GM12878 (cell line): ENCODE data around the gene RTEL1. TPM values are rescaled to one million over a fixed set of nuclear protein-coding genes. Genes with fewer than 3 reads are reported as not detected.

Source experiments
- ATAC-seq: fragments of 200-7000 bp; cut with Tn5 transposase; 3 replicates; pipeline ENCODE4 v1.9.1; 2020; ENCODE audit warnings: mild to moderate bottlenecking, moderate library complexity
- BruUV-seq: library from RNA; stranded (reverse); fragments of 400-500 nt; replicated peaks from 2 replicates; lab custom pipeline; 2021; lab: Mats Ljungman, UMichigan
- CTCF ChIA-PET: fragments of 300-600 bp; sonication (Branson Sonifier 250); formaldehyde crosslinking; extraction: SDS; loops from one replicate; lab custom pipeline; 2021; ENCODE audit warnings: inconsistent platforms; lab: Yijun Ruan, JAX
- POLR2A ChIA-PET: fragments of 350-600 bp; formaldehyde crosslinking; extraction: SDS; loops from one replicate; lab custom pipeline; 2021; ENCODE audit warnings: inconsistent platforms; lab: Charles Lee
- RAD21 ChIA-PET: fragments of 300-600 bp; sonication (Branson Sonifier 250); formaldehyde crosslinking; loops from one replicate; lab custom pipeline; 2023; ENCODE audit warnings: antibody characterized with exemption; ENCODE audit not compliant: unreplicated experiment; lab: Charles Lee
- SMC1A ChIA-PET: fragments of 300-600 bp; sonication (Branson Sonifier 250); formaldehyde crosslinking; loops from one replicate; lab custom pipeline; 2023; ENCODE audit not compliant: unreplicated experiment, uncharacterized antibody; lab: Charles Lee
- DNase-seq: peaks from one replicate; pipeline ENCODE4 v3.0.0-alpha.2; 2011; ENCODE audit warnings: low read depth, low spot score
- FAIRE-seq: peaks from 3 replicates; lab custom pipeline; 2011; peaks lifted over from hg19 to GRCh38; lab: Jason Lieb, UNC
- H2AFZ ChIP-seq: 2 replicates; pipeline ENCODE4 v1.6.0; 2011; ENCODE audit warnings: low read depth, low read length, control low read depth; ENCODE audit not compliant: control insufficient read depth
- H3K27ac ChIP-seq: 2 replicates; pipeline ENCODE4 v1.5.1; 2011; ENCODE audit warnings: control low read depth; ENCODE audit not compliant: control insufficient read depth, insufficient read depth
- H3K27me3 ChIP-seq, 2 experiments: replicated peaks in 1 of 2; 2 replicates each; pipeline versions ENCODE4 v1.6.0 to v1.6.1; 2011; ENCODE audit warnings: low read length in 1 of 2; ENCODE audit not compliant: control insufficient read depth in 2 of 2, insufficient read depth in 2 of 2
- H3K36me3 ChIP-seq, 2 experiments: 2 replicates each; pipeline ENCODE4 v1.5.1; 2011; ENCODE audit warnings: low read length in 1 of 2; ENCODE audit not compliant: control insufficient read depth in 2 of 2, insufficient read depth in 2 of 2
- H3K4me1 ChIP-seq: 2 replicates; pipeline ENCODE4 v1.6.1; 2011; ENCODE audit warnings: mild to moderate bottlenecking, low read length, moderate library complexity, mixed read lengths; ENCODE audit not compliant: control insufficient read depth, insufficient read depth
- H3K4me2 ChIP-seq: 2 replicates; pipeline ENCODE4 v1.6.0; 2011; ENCODE audit warnings: control low read depth; ENCODE audit not compliant: control insufficient read depth, insufficient read depth
- H3K4me3 ChIP-seq: fragments of 200-600 bp; sonication (generic); 2 replicates; pipeline ENCODE4 v1.5.1; 2016
- H3K79me2 ChIP-seq: 2 replicates; pipeline ENCODE4 v1.6.0; 2011; ENCODE audit warnings: low read length; ENCODE audit not compliant: control insufficient read depth, insufficient read depth
- H3K9ac ChIP-seq: 2 replicates; pipeline ENCODE4 v1.8.0; 2011; ENCODE audit warnings: low read length, control low read depth, mixed read lengths; ENCODE audit not compliant: control insufficient read depth, insufficient read depth
- H3K9me3 ChIP-seq: replicated peaks from 3 replicates; pipeline ENCODE4 v1.5.1; 2011; ENCODE audit warnings: mild to moderate bottlenecking, low read length; ENCODE audit not compliant: control insufficient read depth, insufficient read depth
- H4K20me1 ChIP-seq: 2 replicates; pipeline ENCODE4 v1.6.0; 2011; ENCODE audit not compliant: control insufficient read depth, insufficient read depth
- ASH2L ChIP-seq: fragments of 300-600, 200-600 bp; sonication (generic); IDR thresholded peaks from 2 replicates; pipeline ENCODE4 v1.6.1; 2017; ENCODE audit warnings: low read depth, mild to moderate bottlenecking, borderline replicate concordance
- E4F1 ChIP-seq: fragments of 450-650 bp; IDR thresholded peaks from 2 replicates; pipeline ENCODE4 v1.6.1; 2018; ENCODE audit warnings: borderline replicate concordance, mild to moderate bottlenecking; ENCODE audit not compliant: partially characterized antibody
- EGR1 ChIP-seq, 2 experiments: IDR thresholded peaks; 1 replicate in 1 of 2; 2 replicates in 1 of 2; pipeline ENCODE4 v1.6.1; 2011 to 2012; ENCODE audit warnings: low read depth in 2 of 2, low read length in 2 of 2, borderline replicate concordance in 1 of 2, mild to moderate bottlenecking in 1 of 2, moderate library complexity in 1 of 2
- FOXM1 ChIP-seq: IDR thresholded peaks from 2 replicates; pipeline ENCODE4 v1.6.1; 2012; ENCODE audit warnings: low read depth, mild to moderate bottlenecking, inconsistent platforms, low read length, moderate library complexity
- HDAC6 ChIP-seq: fragments of 200-600 bp; sonication (generic); IDR thresholded peaks from one replicate; pipeline ENCODE4 v1.8.0; 2017; ENCODE audit warnings: antibody characterized with exemption; ENCODE audit not compliant: unreplicated experiment
- JUND ChIP-seq: IDR thresholded peaks from 2 replicates; pipeline ENCODE4 v1.6.1; 2012; ENCODE audit warnings: low read depth, mild to moderate bottlenecking, low read length, improper control_type of control experiment, moderate library complexity
- KDM1A ChIP-seq: fragments of 200-600 bp; sonication (generic); IDR thresholded peaks from 2 replicates; pipeline ENCODE4 v1.6.1; 2016; ENCODE audit warnings: borderline replicate concordance
- KLF5 ChIP-seq: fragments of 450-650 bp; IDR thresholded peaks from 2 replicates; pipeline ENCODE4 v1.6.1; 2014; ENCODE audit warnings: mild to moderate bottlenecking; ENCODE audit not compliant: partially characterized antibody
- MXI1 ChIP-seq: fragments of 150-350 bp; IDR thresholded peaks from 2 replicates; pipeline ENCODE4 v1.6.1; 2011; ENCODE audit warnings: low read depth, mild to moderate bottlenecking, inconsistent platforms, low read length, improper control_type of control experiment
- MYB ChIP-seq: fragments of 150-350 bp; IDR thresholded peaks from 2 replicates; pipeline ENCODE4 v1.6.1; 2014; ENCODE audit warnings: mild to moderate bottlenecking, low read depth, low read length, borderline replicate concordance
- PKNOX1 ChIP-seq: fragments of 450-650 bp; IDR thresholded peaks from 2 replicates; pipeline ENCODE4 v1.6.1; 2016; ENCODE audit warnings: mild to moderate bottlenecking
- TAF1 ChIP-seq: IDR thresholded peaks from 2 replicates; pipeline ENCODE4 v1.6.1; 2011; ENCODE audit warnings: mild to moderate bottlenecking, low read depth, low read length, borderline replicate concordance
- YBX1 ChIP-seq: fragments of 450-650 bp; IDR thresholded peaks from 2 replicates; pipeline ENCODE4 v1.6.1; 2016; ENCODE audit warnings: antibody characterized with exemption
- ZBED1 ChIP-seq: IDR thresholded peaks from 2 replicates; pipeline ENCODE4 v1.6.1; 2016; ENCODE audit warnings: borderline replicate concordance
- ZNF274 ChIP-seq: IDR thresholded peaks from one replicate; pipeline ENCODE4 v1.8.0; 2011; ENCODE audit not compliant: insufficient read length, insufficient read depth
- WGBS: methylation state at CpG from one replicate; pipeline ENCODE4 v1.1.6; 2016; ENCODE audit warnings: low lambda C conversion rate; ENCODE audit not compliant: insufficient replicate concordance, insufficient coverage; ENCODE audit errors: missing lambda C conversion rate; 5-methylcytosine and 5-hydroxymethylcytosine counted together
- in situ Hi-C: fragments of 300-500 bp; cut with MboI; formaldehyde crosslinking; loops from 9 replicates; pipeline ENCODE4 v1.14.3; 2018; ENCODE audit warnings: mixed read lengths
- intact Hi-C: fragments of 100-400 bp; cut with micrococcal nuclease; formaldehyde crosslinking; loops from one replicate; pipeline ENCODE4 v1.14.2; 2022; ENCODE audit not compliant: unreplicated experiment
- polyA plus RNA-seq, 11 experiments: library from polyadenylated mRNA; depleted of rRNA in 4 of 11; unstranded in 6 of 11; stranded (reverse) in 5 of 11; fragments of >200 nt; fragmentation: Nextera tagmentation in 4 of 11; fragmentation: Illumina TruSeq in 1 of 11; extraction: Ambion mirVana in 4 of 11; extraction: Trizol in 1 of 11; gene quantifications; 1 replicate in 1 of 11; 2 replicates in 10 of 11; pipeline versions ENCODE4 v1.2.1 to v1.2.3, GENCODE V29; 2011 to 2016; ENCODE audit warnings: inconsistent platforms in 2 of 11, missing spikeins in 2 of 11, low read depth in 1 of 11
- total RNA-seq, 4 experiments: library from RNA; depleted of rRNA in 3 of 4; stranded (reverse); fragments of >200 nt in 3 of 4; fragmentation: Illumina TruSeq in 1 of 4; extraction: Trizol in 1 of 4; gene quantifications; 2 replicates each; pipeline versions ENCODE4 v1.2.1 to v1.2.3, GENCODE V29; 2013 to 2021
- TF ChIP-seq, protein P1 (sequence below): IDR thresholded peaks from 2 replicates; pipeline ENCODE4 v1.6.1; 2012; ENCODE audit warnings: low read depth, low read length, improper control_type of control experiment
- TF ChIP-seq, protein P2 (sequence below): IDR thresholded peaks from 2 replicates; pipeline ENCODE4 v1.6.1; 2012; ENCODE audit warnings: low read length, inconsistent platforms

The RTEL1 gene
- total and polyA plus RNA-seq, 10 of the 15 experiments (the other 5 are each of a cell fraction or from before 2014, with no cell fraction given), result 0.40 to 37.2 (median 15.6) TPM; not detected in 1

GRCh38 chr20:63625771-63626423 lies 32.2 kb upstream of the RTEL1 start:
- Histone ChIP-seq H3K36me3 (no peaks in the 10 kb centered on the region; a peak in 1 of 4 replicates), H3K4me3 (peak overlapping the region; percentile 82), H3K4me1 (peaks cover 8% of the 10 kb centered on the region), H3K27me3 (no peaks in the 10 kb centered on the region), H3K4me2 (peak overlapping the region; percentile 46), H3K9me3 (no peaks in the 10 kb centered on the region), H3K27ac (peak overlapping the region; percentile 81), H4K20me1 (no peaks in the 10 kb centered on the region), H2AFZ (peak overlapping the region; percentile 47; the same call in 1 of the 2 replicates), H3K9ac (peak overlapping the region; percentile 84), H3K79me2 (peaks cover 55% of the 10 kb centered on the region)
- ChIA-PET SMC1A (interaction anchor here (1.1 to 1.4 kb wide), 4 partner anchors 9 to 87 kb away, joined by 3 to 6 read pairs (median 4); no protein-coding TSS in a partner anchor), CTCF (interaction anchor here (0.6 to 2.1 kb wide), 2 partner anchors 16 to 74 kb away, joined by 3 to 9 read pairs; no protein-coding TSS in a partner anchor), RAD21 (interaction anchor here (1.0 kb wide), 1 partner anchor 16 kb away, joined by 4 read pairs; no protein-coding TSS in a partner anchor), POLR2A (interaction anchor here (1.2 to 1.3 kb wide), 2 partner anchors 8 to 83 kb away, joined by 3 read pairs; no protein-coding TSS in a partner anchor)
- 6% methylated on average over 21 of the region's 36 CpGs for WGBS
- FAIRE-seq, result peak; percentile 70
- in situ Hi-C loops, result no loop called here
- intact Hi-C loops, result loop anchor here (5.0 kb wide), 1 partner anchor 89 kb away; the partner anchor contains the start of gene PTK6
- BruUV-seq, result no TSS peak
- ATAC-seq, result peak; percentile 58
- no peak for DNase-seq
- TF ChIP-seq YBX1, result no peak
- TF ChIP-seq ZBED1, result peak; percentile 94
- TF ChIP-seq, protein P1, sequence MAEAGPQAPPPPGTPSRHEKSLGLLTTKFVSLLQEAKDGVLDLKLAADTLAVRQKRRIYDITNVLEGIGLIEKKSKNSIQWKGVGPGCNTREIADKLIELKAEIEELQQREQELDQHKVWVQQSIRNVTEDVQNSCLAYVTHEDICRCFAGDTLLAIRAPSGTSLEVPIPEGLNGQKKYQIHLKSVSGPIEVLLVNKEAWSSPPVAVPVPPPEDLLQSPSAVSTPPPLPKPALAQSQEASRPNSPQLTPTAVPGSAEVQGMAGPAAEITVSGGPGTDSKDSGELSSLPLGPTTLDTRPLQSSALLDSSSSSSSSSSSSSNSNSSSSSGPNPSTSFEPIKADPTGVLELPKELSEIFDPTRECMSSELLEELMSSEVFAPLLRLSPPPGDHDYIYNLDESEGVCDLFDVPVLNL, result no peak
- TF ChIP-seq PKNOX1, result 0 out of 2 replicates have a peak, but pooled peaks have one; percentile 41
- TF ChIP-seq ASH2L, result no peak
- TF ChIP-seq TAF1, result no peak
- TF ChIP-seq KDM1A, result no peak
- TF ChIP-seq MYB, result no peak
- no peak; the same call in 1 of the 2 replicates for TF ChIP-seq MXI1
- peak; percentile 50 for TF ChIP-seq HDAC6
- TF ChIP-seq FOXM1, result peak; percentile 84
- TF ChIP-seq, protein P2, sequence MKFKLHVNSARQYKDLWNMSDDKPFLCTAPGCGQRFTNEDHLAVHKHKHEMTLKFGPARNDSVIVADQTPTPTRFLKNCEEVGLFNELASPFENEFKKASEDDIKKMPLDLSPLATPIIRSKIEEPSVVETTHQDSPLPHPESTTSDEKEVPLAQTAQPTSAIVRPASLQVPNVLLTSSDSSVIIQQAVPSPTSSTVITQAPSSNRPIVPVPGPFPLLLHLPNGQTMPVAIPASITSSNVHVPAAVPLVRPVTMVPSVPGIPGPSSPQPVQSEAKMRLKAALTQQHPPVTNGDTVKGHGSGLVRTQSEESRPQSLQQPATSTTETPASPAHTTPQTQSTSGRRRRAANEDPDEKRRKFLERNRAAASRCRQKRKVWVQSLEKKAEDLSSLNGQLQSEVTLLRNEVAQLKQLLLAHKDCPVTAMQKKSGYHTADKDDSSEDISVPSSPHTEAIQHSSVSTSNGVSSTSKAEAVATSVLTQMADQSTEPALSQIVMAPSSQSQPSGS, result peak; percentile 64; the same call in 1 of the 2 replicates
- no peak for TF ChIP-seq E4F1
- peak; percentile 60 for TF ChIP-seq KLF5
- TF ChIP-seq ZNF274, result no peak
- peak in 1 of 2 experiments; percentile 86; a peak in 2 of 3 replicates for TF ChIP-seq EGR1 (IDR thresholded peaks at IDR 0.05; ENCODE audit: borderline replicate concordance in 1 of 2, low read depth in 2 of 2, low read length in 2 of 2)
- TF ChIP-seq JUND, result no peak
